Fibroblast of the conjunctiva (primary cell): ENCODE results near the gene ROMO1.
"Not testable (repeated sequence)": the region's sequence is repeated elsewhere in the genome, so short reads cannot be mapped to it uniquely, and the experiment has no call there.

ENCODE experiments used
- DNase-seq: peaks from one replicate; pipeline ENCODE4 v3.0.0-alpha.2; 2010; ENCODE audit warnings: low read depth

ROMO1 gene

DNA sequence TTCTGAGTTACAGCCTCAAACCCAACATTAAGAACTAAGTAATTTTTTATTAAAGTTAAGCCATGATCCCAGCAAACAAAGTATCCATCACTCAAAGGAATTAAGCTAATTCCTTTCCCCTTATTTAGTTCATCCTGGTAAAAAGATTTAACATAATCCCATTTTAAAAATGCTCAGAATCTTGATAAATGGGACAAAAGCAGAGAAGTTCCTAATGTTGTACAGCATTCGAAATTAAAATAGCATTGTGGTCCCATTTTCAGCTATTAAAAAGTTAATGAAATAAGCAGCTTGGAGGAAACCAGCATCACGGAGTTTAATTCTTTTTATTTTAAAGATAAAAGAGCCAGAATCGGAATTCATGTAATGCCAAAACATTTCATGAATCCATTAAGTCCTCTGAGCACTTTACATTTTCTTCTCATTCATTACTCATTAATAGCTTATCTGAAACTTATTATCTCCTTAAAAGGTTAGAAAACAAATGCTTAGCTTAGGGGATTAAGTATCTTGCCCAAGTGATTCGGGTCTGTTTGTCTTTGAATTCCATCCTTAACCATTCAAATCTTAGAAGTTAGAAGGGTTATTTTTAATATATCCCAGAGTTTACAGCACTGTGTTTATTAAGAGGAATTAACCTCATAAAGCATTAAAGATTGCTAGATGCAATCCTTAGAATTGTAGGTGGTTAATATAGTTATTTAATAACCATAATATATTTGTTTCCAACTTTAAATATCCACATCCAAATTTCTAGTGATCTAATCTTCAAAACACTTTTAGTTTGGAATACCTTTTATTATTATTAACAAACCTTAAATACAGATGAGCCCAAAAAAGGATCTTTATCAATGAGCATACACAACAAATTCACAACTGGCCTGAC lies 31.6 kb downstream of the ROMO1 start:
- no peak for DNase-seq

DNA sequence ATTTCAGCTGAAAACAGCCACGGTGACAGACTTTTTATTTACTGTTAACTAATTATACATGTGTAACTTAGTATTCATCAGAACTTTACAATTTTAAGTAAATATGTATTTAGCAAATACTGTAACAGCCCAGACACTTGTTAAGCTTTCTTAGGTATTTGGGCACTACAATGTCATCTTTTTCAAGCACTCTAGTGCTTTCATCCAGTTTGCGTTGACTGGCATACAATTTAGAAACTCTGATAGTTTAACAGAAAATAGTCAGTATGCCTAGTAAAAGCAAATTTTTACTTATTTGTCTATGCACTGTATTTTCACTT lies 32.2 kb downstream of the ROMO1 start:
- DNase-seq, result no peak

DNA sequence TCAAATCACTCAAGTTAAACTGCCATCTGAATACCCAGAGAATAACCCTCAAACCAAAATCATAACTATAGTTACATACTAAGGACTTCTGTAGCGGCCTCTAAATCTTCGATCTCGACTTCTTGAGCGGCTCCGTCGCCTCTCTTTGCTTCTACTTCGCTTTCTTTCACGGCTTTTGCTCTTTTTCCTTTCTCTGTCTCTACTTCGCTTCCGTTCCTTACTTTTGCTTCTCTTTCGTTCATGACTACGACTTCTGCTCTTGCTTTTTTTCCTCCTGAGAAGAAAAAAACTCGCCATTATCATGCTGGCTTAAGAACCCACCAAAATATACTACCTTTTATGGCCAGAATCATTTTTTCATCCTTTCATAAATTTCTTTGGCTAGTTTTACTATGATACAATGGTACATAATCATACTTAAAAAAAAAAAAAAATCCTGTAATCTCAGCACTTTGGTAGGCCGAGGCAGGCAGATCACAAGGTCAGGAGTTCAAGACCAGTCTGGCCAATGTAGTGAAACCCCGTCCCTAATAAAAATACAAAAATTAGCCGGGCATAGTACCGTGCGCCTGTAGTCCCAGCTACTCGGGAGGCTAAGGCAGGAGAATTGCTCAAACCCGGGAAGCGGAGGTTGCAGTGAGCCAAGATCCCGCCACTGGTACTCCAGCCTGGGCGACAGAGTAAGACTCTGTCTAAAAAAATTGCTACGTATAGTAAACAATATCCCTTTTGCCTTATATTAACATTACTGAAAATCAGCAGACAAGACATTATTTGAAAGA lies 32.8 kb downstream of the ROMO1 start:
- DNase-seq, result no peak

DNA sequence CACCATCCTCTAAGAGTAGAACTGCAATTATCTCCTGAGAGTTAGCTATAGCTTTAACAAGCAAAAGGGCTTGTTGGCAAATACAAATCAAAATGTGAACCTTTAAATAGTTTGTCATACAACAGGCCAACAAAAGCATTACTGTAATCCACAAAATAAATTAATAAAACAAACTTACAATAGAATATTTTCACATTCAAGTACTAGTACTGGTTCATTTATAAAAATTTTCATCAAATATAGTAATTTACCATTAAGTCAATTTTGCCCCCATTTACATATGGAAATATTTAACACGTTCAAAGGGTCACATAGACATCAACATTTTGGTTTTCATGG lies 33.4 kb downstream of the ROMO1 start:
- no peak for DNase-seq

DNA sequence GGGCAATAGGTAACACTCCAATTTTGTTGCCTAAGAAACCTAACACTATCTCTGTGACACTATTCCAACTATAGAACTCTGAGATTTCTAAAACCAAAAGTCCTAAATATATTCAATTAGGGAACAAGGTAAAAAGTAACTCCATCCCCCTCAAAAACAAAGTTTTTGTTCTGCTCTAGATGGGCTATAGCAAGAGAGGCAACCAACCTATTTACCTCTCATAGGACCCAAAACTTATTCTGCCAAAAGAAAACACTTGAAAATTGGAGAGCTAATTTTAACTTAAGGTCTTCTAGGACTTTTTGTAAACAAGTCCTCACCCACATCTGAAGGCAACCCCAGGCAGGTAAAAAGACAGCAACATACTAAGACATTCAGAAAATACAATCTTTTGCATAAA lies 35.2 kb downstream of the ROMO1 start:
- DNase-seq, result no peak

DNA sequence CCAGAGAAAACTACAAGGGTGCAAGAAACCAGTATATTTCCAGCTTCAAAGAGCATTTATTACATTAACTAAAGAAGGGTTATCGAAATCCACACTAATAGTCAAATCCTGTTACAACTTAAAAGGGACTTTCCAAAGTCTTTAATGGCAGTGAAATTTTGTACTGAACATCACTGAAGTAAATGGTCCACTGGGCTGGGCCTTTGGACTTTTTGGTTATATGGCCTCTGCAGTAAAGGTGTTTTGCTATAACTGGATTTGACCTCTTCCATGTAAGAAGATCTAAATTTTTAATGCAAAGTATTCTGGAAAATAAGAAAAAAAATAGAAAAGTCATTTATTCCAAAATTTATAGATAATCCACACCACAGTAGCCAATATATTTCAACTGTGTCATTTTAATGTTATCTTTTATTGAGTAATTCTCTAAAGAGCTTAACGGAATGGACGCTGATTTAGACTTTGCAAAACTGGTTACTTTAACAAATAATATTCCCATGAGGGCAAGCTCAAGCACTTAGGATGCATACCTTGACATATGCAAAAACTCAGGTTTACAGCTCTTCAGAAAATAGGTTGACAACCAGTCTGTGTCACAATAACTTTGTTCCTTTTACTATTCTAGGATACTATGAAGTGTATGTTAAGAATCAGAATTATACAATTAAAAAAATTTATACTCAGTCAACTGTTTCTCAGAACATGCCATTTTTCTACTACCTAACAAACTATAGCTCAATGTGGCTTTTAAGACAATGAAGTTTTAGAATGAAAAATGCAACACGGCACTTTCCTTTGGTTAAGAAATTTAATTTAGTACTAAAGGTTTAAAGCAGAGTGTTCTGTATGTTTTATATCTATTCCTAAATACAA lies 35.8 kb downstream of the ROMO1 start:
- no peak for DNase-seq

DNA sequence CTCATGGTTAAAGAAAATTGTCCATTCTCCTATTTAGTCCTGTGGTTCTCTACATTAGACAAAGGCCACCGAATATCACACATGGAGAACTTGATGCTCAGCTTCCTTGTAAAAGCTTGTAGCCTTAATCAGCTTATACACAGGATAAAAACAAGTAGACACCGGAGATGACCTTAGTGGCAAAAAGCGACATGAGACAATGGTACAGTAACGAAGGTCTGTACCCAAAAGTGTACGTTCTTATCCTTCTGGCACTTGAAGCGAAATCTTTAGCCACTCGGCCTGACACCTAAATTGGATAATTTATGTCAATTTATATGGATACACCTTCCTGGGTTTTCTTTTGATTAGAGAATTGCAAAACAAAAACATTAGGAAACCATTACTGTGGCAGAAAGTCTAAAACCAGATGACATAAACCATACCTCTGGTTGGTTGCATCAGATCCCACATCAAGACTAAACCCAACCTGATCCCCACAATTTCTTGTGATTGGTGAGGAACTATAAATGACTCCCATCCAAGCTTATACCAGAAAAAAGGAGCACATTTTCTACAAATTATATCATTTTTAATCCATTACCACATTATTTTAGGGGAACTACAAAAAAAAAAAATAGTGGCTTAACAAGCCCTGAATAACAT lies 36.7 kb downstream of the ROMO1 start:
- no peak for DNase-seq

DNA sequence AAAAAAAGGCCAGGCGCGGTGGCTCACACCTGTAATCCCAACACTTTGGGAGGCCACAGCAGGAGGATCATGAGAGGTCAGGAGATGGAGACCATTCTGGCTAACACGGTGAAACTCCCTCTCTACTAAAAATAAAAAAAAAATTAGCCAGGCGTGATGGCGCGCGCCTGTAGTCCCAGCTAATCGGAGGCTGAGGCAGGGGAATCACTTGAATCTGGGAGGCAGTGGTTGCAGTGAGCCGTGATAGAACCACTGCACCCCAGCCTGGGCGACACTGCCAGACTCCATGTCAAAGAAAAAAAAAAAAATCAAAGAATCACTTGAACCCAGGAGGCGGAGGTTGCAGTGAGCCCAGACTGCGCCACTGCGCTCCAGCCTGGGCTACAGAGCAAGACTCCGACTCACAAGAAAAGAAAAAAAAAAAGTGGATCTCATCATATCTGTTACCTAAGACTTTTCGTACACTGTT lies 38.7 kb downstream of the ROMO1 start:
- DNase-seq, result no peak

DNA sequence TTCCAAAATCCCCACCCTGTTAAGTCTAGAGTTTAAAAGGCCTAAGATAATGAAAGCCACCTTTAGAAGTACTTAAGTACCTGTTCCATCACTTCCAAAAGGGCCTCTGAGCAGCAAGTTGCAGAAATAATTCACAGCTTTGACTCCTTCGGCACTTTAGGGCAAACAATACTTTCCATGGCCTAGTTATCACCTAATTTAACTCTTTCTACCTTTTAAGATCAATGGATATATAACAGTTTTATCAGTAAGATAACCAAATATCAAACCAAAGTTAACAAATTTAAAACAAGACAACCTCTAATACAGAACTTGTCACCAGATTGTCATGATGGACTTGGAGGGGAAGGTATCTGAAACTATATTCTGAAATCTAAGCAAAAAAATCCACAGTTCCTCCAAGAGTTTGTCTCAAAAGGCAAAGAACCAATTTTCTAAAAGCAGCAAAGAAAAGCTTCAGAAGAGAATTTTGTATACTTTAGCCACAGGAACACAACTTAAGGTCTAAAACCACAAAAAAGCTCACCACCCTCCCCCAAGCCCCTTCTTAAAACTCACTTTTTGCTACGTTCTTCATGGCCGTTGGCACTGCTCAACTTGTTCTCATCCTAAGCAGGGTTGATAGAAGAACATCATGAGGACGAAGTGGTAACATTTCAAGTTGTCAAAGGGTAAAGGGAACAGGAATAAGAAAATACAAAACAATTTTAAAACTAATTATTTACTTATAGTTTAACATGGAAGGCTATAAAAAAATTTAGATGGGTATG lies 39.4 kb downstream of the ROMO1 start:
- DNase-seq, result no peak

DNA sequence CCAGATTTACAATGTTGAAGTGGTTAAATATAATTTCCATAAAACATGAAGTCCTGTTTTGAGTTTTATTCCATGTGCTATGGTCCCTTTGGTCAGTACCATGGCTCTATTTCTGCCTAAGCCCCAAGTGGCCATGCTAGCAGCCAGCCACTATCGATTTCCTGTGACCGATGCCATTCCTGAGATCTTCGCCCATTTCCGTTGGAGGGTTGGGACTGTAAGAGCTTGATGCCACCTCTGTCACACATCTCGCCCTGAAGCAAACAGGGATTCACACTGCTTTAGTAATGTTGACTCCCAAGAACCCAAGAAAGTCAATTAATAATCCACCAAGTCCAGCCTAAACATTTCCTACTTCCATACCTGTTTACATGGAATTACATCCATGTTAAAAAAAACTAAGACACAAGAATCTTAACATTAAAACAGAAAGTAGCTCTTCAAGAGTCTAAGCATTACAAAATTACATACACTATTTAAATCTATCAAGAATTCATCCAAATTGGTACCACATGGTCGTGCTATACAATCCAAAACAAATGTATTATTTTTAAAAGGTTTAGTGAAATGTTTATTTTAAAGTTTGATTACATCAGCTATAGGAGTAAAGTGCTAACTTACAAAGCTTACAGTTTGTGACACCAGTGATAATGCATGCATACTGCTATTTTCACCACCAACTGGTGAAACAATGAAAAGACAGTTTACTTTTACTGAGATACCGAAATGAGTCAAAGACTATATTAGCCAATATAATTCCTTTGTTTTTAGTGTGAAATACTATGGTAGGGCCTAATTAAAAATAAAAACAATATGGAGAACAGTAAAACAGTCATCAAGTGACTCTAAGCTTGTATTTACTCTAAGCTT lies 40.3 kb downstream of the ROMO1 start:
- DNase-seq, result peak; percentile 47

DNA sequence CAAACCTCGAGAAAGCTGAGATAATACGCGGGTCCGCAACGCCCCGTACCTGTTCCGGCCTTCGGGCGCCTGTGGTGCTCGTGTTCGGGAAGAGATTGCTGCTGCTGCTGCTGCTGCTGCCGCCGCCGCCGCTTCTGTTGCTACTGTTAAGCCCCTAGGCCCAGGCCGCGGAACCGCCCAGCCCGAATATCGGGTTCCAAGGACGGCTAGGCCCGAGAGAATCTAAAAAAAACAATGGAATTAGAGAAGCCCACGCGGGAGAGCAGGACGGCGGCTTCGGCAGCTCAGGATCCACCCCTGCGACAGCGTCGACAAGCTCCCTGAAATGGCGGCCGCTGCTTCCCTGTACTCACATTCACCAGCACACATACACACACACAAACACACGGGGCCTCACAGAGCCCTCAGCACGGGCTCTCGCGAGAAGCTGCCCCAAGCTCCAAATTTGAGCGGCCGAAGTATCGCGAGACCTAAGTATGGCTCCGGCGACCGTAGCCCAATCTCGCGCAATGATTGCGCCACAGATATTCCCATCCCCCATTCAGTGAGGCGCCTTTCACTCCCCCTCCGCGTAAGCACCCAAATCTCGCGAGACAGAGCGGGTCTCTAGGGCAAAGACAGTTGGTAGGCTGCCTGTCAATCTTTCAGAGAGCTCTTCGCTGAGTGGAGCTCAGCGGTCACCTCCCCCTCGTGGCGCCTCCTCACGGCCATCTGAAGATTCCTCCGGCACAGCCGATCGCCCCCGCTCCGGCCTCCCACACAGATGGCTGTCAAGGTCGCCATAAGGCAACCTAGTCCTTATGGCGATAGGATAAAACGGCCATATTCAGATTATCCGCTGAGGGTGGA lies 42.9 kb downstream of the ROMO1 start, which contains the start of gene RBM39:
TSS of gene RBM39 (minus strand) at position 369 of the 849 bp plus-strand sequence. CDS start 1,386 bp downstream, outside the sequence.
- DNase-seq, result peak; percentile 100

DNA sequence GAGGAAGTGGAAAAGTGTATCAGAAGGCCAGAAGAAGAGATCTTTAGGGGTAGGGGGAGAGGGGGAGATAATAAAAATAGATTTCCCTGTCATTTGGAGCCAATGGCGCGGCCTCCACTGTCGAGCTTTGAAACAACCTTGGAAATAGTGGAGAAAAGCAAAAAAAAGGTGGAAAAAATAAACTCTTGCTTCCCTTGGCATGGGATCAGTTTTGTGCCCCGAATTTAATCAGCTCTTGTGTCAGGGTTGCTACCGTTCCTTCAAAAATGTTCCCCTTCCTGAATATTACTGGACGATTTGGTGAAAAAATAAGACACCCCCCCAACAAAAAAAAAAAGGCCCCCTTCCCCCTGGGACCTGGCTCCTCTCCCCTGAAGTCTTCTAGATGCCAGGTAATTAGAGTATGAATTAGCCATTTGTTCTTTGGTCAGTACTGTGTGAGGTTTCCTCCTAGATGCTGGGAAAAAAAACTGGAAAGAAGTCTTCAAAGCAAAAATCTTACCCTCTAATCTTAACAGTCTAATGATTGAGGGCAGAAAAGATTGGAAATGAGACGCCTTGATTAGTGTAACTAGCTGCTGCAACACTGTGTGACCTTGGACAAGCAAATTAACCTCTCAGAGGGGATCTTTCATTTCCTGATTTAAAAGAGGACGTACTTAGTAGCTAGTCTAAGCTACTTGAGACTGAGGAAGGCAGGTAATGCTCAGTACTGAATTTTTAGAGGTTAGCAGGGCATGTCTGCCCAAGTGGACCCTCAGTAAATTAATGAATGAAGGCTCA lies 43.7 kb downstream of the ROMO1 start:
- DNase-seq, result no peak

DNA sequence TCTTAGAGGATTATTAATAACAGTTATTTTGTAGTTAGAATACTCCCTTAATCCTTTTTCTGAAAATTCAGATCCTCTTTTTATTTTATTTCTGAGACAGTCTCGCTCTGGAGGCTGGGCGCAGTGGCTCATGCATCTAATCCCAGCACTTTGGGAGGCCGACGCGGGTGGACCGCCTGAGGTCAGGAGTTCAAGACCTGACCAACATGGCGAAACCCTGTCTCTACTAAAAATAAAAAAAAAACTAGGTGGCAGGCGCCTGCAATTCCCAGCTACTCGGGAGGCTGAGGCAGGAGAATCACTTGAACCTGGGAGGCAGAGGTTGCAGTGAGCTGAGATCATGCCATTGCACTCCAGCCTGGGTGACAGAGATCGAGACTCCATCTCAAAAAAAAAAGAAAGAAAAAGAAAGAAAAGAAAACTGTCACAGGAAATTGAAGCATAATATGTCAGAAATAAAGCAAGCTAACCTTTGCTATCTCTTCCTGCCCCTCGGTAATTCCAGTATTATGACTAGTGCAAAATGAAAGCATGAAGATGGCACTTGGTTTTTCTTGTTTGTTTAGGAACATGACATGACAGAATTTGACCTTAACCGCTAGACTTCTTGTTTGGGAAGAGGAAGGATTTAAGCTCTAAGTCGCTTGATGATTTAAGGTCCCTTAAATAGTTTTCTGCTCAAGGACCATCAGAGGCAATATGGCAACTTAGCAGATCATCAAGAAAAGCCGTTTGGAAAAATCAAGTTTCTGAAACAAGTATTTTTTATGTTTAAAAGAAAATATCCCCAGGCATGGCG lies 44.7 kb downstream of the ROMO1 start:
- no peak for DNase-seq

DNA sequence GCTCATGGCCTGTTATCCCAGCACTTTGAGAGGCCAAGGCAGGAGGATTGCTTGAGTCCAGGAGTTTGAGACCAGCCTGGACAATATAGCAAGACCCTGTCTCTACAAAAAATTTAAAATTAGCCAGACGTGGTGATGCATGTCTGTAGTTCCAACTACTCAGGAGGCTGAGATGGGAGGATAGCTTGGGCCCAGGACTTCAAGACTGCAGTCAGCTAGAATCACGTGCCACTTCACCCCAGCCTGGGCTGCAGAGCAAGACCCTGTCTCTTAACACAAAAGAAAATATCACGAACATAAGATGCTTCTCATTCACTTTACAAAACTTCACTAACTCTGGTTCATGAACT lies 45.3 kb downstream of the ROMO1 start:
- not testable (repeated sequence) for DNase-seq
